GM19238 (cell line): ENCODE measurements around the gene MCC.
A peak's percentile ranks its signal among the peaks of the same experiment; 100 is the strongest.

ENCODE experiments used
- DNase-seq: peaks from one replicate; pipeline ENCODE4 v3.0.0; 2011; ENCODE audit warnings: low spot score; ENCODE audit not compliant: insufficient read length

MCC gene

GRCh38 chr5:113371721-113372196 lies 116.5 kb downstream of the MCC start:
- no peak for DNase-seq

GRCh38 chr5:113367586-113367985 lies 120.7 kb downstream of the MCC start:
- DNase-seq: no peak

GRCh38 chr5:113364466-113364865 lies 123.8 kb downstream of the MCC start:
- DNase-seq: no peak

GRCh38 chr5:113361701-113362100 lies 126.6 kb downstream of the MCC start:
- no peak for DNase-seq

- no peak for DNase-seq
These were observed 128.8 kb downstream of the MCC start for GRCh38 chr5:113359419-113359818.

- DNase-seq: no peak
These were observed 129.6 kb downstream of the MCC start for GRCh38 chr5:113358696-113359095.

- DNase-seq: no peak
These were observed 130.4 kb downstream of the MCC start for GRCh38 chr5:113357696-113358476.

GRCh38 chr5:113356487-113356886 lies 131.8 kb downstream of the MCC start:
- DNase-seq: no peak

- no peak for DNase-seq
These were observed 134.2 kb downstream of the MCC start for GRCh38 chr5:113354055-113354454.

- DNase-seq: no peak
These were observed 140.7 kb downstream of the MCC start for GRCh38 chr5:113347572-113347971.

- no peak for DNase-seq
These were observed 143.0 kb downstream of the MCC start for GRCh38 chr5:113344973-113345940.

GRCh38 chr5:113343343-113343742 lies 144.9 kb downstream of the MCC start:
- DNase-seq: no peak

GRCh38 chr5:113340537-113340936 lies 147.7 kb downstream of the MCC start:
- no peak for DNase-seq

GRCh38 chr5:113338628-113339027 lies 149.6 kb downstream of the MCC start:
- DNase-seq: no peak

GRCh38 chr5:113337515-113338415 lies 150.5 kb downstream of the MCC start:
- DNase-seq: no peak

- DNase-seq: no peak
These were observed 151.3 kb downstream of the MCC start for GRCh38 chr5:113336975-113337374.

GRCh38 chr5:113333411-113333810 lies 154.8 kb downstream of the MCC start:
- no peak for DNase-seq

- no peak for DNase-seq
These were observed 157.1 kb downstream of the MCC start for GRCh38 chr5:113331209-113331551.

GRCh38 chr5:113330533-113331208 lies 157.6 kb downstream of the MCC start:
- DNase-seq: peak; percentile 31

GRCh38 chr5:113329981-113330380 lies 158.3 kb downstream of the MCC start:
- DNase-seq: no peak

- DNase-seq: no peak
These were observed 163.2 kb downstream of the MCC start for GRCh38 chr5:113325054-113325453.
